IPS-20b (cell line): Measurements from ENCODE around the gene GALNT13.

Experiments used
- H3K27ac ChIP-seq: one replicate; pipeline ENCODE4 v1.5.1; 2013; ENCODE audit warnings: low read length
- H3K27me3 ChIP-seq: 2 replicates; pipeline ENCODE4 v1.6.1; 2013; ENCODE audit warnings: mild to moderate bottlenecking, low read length, inconsistent platforms; ENCODE audit not compliant: insufficient read depth
- H3K36me3 ChIP-seq: 2 replicates; pipeline ENCODE4 v1.6.1; 2013; ENCODE audit warnings: low read depth, mild to moderate bottlenecking, inconsistent platforms, low read length, moderate library complexity; ENCODE audit not compliant: insufficient read depth
- H3K4me1 ChIP-seq: 2 replicates; pipeline ENCODE4 v1.6.1; 2013; ENCODE audit warnings: mild to moderate bottlenecking, control low read depth, inconsistent platforms, low read length, moderate library complexity; ENCODE audit not compliant: insufficient read depth
- H3K4me3 ChIP-seq: 2 replicates; pipeline ENCODE4 v1.5.1; 2013; ENCODE audit warnings: mild to moderate bottlenecking, low read length, inconsistent platforms
- H3K9ac ChIP-seq: 2 replicates; pipeline ENCODE4 v1.6.1; 2013; ENCODE audit warnings: low read depth, mild to moderate bottlenecking, inconsistent platforms, low read length, moderate library complexity
- H3K9me3 ChIP-seq: 2 replicates; pipeline ENCODE4 v1.6.1; 2013; ENCODE audit warnings: mild to moderate bottlenecking, low read depth, low read length, inconsistent platforms; ENCODE audit not compliant: insufficient read depth

The GALNT13 gene

GRCh38 chr2:154193246-154193645 is 321.5 kb downstream of the GALNT13 start:
- Histone ChIP-seq H3K4me1 (0 out of 2 replicates have a peak, but pooled peaks cover 4% of the 10 kb centered on the region), H3K27ac (no peak overlapping the region), H3K27me3 (no peaks in the 10 kb centered on the region), H3K4me3 (no peak overlapping the region), H3K9me3 (no peaks in the 10 kb centered on the region), H3K9ac (no peak overlapping the region), H3K36me3 (no peaks in the 10 kb centered on the region)

GRCh38 chr2:154194909-154195643 is 323.4 kb downstream of the GALNT13 start:
- Histone ChIP-seq H3K4me1 (0 out of 2 replicates have a peak, but pooled peaks cover under 1% of the 10 kb centered on the region), H3K27me3 (no peaks in the 10 kb centered on the region), H3K9ac (no peak overlapping the region), H3K36me3 (no peaks in the 10 kb centered on the region), H3K9me3 (no peaks in the 10 kb centered on the region), H3K27ac (no peak overlapping the region), H3K4me3 (no peak overlapping the region)

- Histone ChIP-seq H3K27ac (no peak overlapping the region), H3K27me3 (no peaks in the 10 kb centered on the region), H3K9ac (no peak overlapping the region), H3K4me3 (no peak overlapping the region), H3K36me3 (no peaks in the 10 kb centered on the region), H3K4me1 (no peaks in the 10 kb centered on the region), H3K9me3 (no peaks in the 10 kb centered on the region)
These were observed 324.0 kb downstream of the GALNT13 start for GRCh38 chr2:154195644-154196195.

GRCh38 chr2:154198866-154199265 is 327.1 kb downstream of the GALNT13 start:
- Histone ChIP-seq H3K27me3 (no peaks in the 10 kb centered on the region), H3K9ac (no peak overlapping the region), H3K36me3 (no peaks in the 10 kb centered on the region), H3K9me3 (no peaks in the 10 kb centered on the region), H3K27ac (no peak overlapping the region), H3K4me3 (no peak overlapping the region), H3K4me1 (no peaks in the 10 kb centered on the region)

- Histone ChIP-seq H3K9ac (no peak overlapping the region), H3K27me3 (no peaks in the 10 kb centered on the region), H3K27ac (no peak overlapping the region), H3K36me3 (no peaks in the 10 kb centered on the region), H3K9me3 (no peaks in the 10 kb centered on the region), H3K4me3 (no peak overlapping the region), H3K4me1 (no peaks in the 10 kb centered on the region)
These were observed 331.5 kb downstream of the GALNT13 start for GRCh38 chr2:154203206-154203605.

- no peaks in the 10 kb centered on the region for H3K36me3 ChIP-seq
- no peaks in the 10 kb centered on the region for H3K27me3 ChIP-seq
- no peak overlapping the region for H3K4me3 ChIP-seq
- no peak overlapping the region for H3K9ac ChIP-seq
- H3K9me3 ChIP-seq, result no peaks in the 10 kb centered on the region
- H3K4me1 ChIP-seq, result no peaks in the 10 kb centered on the region
- no peak overlapping the region for H3K27ac ChIP-seq
These were observed 332.2 kb downstream of the GALNT13 start for GRCh38 chr2:154203902-154204301.

- no peaks in the 10 kb centered on the region for H3K4me1 ChIP-seq
- H3K27ac ChIP-seq, result no peak overlapping the region
- no peak overlapping the region for H3K4me3 ChIP-seq
- no peaks in the 10 kb centered on the region for H3K9me3 ChIP-seq
- no peak overlapping the region for H3K9ac ChIP-seq
- no peaks in the 10 kb centered on the region for H3K27me3 ChIP-seq
- H3K36me3 ChIP-seq, result no peaks in the 10 kb centered on the region
These were observed 335.7 kb downstream of the GALNT13 start for GRCh38 chr2:154207288-154208047.

- H3K36me3 ChIP-seq, result no peaks in the 10 kb centered on the region
- H3K4me1 ChIP-seq, result peaks cover 8% of the 10 kb centered on the region
These were observed 352.0 kb downstream of the GALNT13 start for GRCh38 chr2:154223726-154224125.

GRCh38 chr2:154226931-154227330 is 355.2 kb downstream of the GALNT13 start:
- H3K4me3 ChIP-seq, result no peak overlapping the region

More at GRCh38 chr2:154223726-154224125, 352.0 kb downstream of the GALNT13 start:
- no peaks in the 10 kb centered on the region for H3K9me3 ChIP-seq
- H3K27ac ChIP-seq, result no peak overlapping the region
- peaks cover 4% of the 10 kb centered on the region; the same call in 1 of the 2 replicates for H3K27me3 ChIP-seq
- H3K4me3 ChIP-seq, result no peak overlapping the region
- H3K9ac ChIP-seq, result no peak overlapping the region

GRCh38 chr2:154228566-154229280 is 357.0 kb downstream of the GALNT13 start:
- no peaks in the 10 kb centered on the region for H3K9me3 ChIP-seq
- H3K36me3 ChIP-seq, result no peaks in the 10 kb centered on the region
- no peak overlapping the region for H3K4me3 ChIP-seq
- H3K9ac ChIP-seq, result no peak overlapping the region
- H3K27ac ChIP-seq, result no peak overlapping the region
- no peaks in the 10 kb centered on the region for H3K4me1 ChIP-seq
- no peaks in the 10 kb centered on the region for H3K27me3 ChIP-seq

More at GRCh38 chr2:154226931-154227330, 355.2 kb downstream of the GALNT13 start:
- peaks cover 4% of the 10 kb centered on the region; the same call in 1 of the 2 replicates for H3K27me3 ChIP-seq
- no peaks in the 10 kb centered on the region for H3K9me3 ChIP-seq
- no peak overlapping the region for H3K9ac ChIP-seq
- H3K36me3 ChIP-seq, result no peaks in the 10 kb centered on the region
- H3K27ac ChIP-seq, result no peak overlapping the region
- H3K4me1 ChIP-seq, result no peaks in the 10 kb centered on the region; the same call in 1 of the 2 replicates

GRCh38 chr2:154229966-154230365 is 358.2 kb downstream of the GALNT13 start:
- Histone ChIP-seq H3K27me3 (no peaks in the 10 kb centered on the region), H3K9ac (no peak overlapping the region), H3K4me1 (no peaks in the 10 kb centered on the region), H3K36me3 (no peaks in the 10 kb centered on the region), H3K4me3 (no peak overlapping the region), H3K27ac (no peak overlapping the region), H3K9me3 (no peaks in the 10 kb centered on the region)
